Astrocyte of the spinal cord (primary cell): ENCODE data around the gene ZBTB2.

Experiments used
- DNase-seq: peaks from one replicate; pipeline ENCODE4 v3.0.0; 2011; ENCODE audit warnings: low read depth, low spot score
- H3K4me3 ChIP-seq: 2 replicates; pipeline ENCODE4 v1.5.1; 2011; ENCODE audit warnings: low read depth, mild to moderate bottlenecking, low read length, moderate library complexity
- CTCF ChIP-seq: IDR thresholded peaks from 2 replicates; pipeline ENCODE4 v1.5.1; 2012; ENCODE audit warnings: low read depth, mild to moderate bottlenecking, low read length, inconsistent platforms
- in situ Hi-C: cut with HindIII; loops from 2 replicates; pipeline ENCODE4 v1.10.0; 2017; ENCODE audit warnings: low sequenced_read_pairs

ZBTB2 gene

DNA sequence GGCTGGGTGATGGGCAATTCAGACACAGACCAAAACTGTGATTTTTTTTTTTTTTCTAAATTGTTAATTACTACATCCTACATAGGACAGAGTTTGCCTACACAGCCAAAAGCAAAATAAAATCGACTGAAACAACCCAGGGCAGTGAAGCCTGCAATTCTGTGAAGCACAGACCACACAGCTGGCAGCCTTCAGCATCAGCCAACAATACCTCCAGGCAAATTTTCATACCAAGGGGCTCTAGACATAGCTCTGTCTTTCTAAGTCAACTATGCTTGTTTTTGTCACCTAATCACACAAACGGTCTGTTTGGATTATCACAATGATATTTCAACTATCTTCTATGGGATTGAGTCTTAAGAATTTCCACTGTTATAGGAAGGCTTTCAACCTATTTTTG lies 43.0 kb upstream of the ZBTB2 start:
- no peak for DNase-seq
- in situ Hi-C loops, result no loop called here
- no peak for TF ChIP-seq CTCF
- H3K4me3 ChIP-seq, result no peak overlapping the region

- DNase-seq, result no peak
- TF ChIP-seq CTCF, result no peak
Measured at GRCh38 chr6:151432651-151433050, 41.3 kb upstream of the ZBTB2 start.

GRCh38 chr6:151431337-151431736 lies 40.0 kb upstream of the ZBTB2 start:
- no peak for TF ChIP-seq CTCF
- in situ Hi-C loops, result no loop called here
- DNase-seq, result peak; percentile 22
- no peak overlapping the region for H3K4me3 ChIP-seq

More at GRCh38 chr6:151432651-151433050, 41.3 kb upstream of the ZBTB2 start:
- in situ Hi-C loops, result no loop called here
- H3K4me3 ChIP-seq, result no peak overlapping the region

DNA sequence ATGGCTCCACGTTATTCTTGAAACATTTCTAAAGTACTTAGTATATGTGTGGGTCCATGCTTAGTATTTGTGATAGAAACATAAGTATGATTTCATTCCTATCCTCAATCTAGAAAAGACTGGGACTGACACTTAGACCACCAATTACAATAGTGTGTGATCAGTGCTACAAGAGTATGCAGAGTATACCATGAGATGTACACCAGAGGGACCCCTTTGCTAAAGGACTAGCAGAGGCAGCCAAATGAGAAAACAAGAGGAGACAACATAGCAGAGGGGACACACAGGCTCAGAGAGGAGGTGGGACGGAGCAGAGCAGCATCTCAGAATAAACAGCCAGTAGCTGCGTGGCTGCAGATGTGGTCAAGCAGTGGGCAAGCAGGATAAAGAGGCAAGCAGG lies 39.5 kb upstream of the ZBTB2 start:
- H3K4me3 ChIP-seq, result no peak overlapping the region
- TF ChIP-seq CTCF, result peak; percentile 9
- in situ Hi-C loops, result no loop called here
- DNase-seq, result no peak

- no peak overlapping the region for H3K4me3 ChIP-seq
- no peak for DNase-seq
- TF ChIP-seq CTCF, result no peak
- in situ Hi-C loops, result no loop called here
Measured at GRCh38 chr6:151428093-151428735, 36.9 kb upstream of the ZBTB2 start.

DNA sequence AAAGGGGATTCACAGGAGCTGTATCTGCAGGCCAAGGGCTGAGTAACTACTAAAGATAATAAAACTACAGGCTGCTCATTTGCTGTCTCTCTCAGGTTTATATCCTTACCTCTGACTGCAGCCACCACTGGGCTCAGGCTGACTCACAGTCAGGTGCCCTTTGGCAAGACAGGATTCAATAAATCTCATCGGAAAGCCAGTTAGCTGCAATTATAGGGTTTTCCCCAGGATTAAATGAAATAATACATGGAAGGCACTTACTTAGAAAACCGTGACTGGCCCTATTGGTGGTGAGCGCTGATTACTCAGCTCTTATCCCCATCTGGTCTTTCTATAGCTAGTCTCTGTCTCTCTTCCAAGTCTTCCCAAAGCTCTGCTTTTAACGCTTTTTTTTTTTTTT lies 34.2 kb upstream of the ZBTB2 start:
- DNase-seq, result peak; percentile 22
- in situ Hi-C loops, result no loop called here
- no peak for TF ChIP-seq CTCF
- H3K4me3 ChIP-seq, result no peak overlapping the region
